ENCODE results near the gene PKN2.
"Not testable (repeated sequence)": the region's sequence is repeated elsewhere in the genome, so short reads cannot be mapped to it uniquely, and the experiment has no call there.

Gene PKN2

GRCh38 chr1:88791192-88791591 lies 107.1 kb downstream of the PKN2 start:
- no peaks in the 10 kb centered on the region for H3K27me3 Mint-ChIP-seq
- H3K9me3 Mint-ChIP-seq: no peaks in the 10 kb centered on the region
- H3K4me1 Mint-ChIP-seq (ENCODE audit: low read depth in 2 of 2): no peaks in the 10 kb centered on the region
- H3K36me3 Mint-ChIP-seq (ENCODE audit: insufficient read depth): peaks cover 19% of the 10 kb centered on the region
- ATAC-seq (replicated peaks) (no peak), DNase-seq (no peak)
- peak overlapping the region; percentile 14 to 62 for H3K27ac Mint-ChIP-seq
- H3K4me3 Mint-ChIP-seq: no peak overlapping the region

- peak overlapping the region in 1 of 2 donors; percentile 14 for H3K27ac Mint-ChIP-seq
- H3K4me1 Mint-ChIP-seq (ENCODE audit: low read depth in 2 of 2): peaks cover 1 to 12% of the 10 kb centered on the region in 2 donors
- no peak overlapping the region for H3K4me3 Mint-ChIP-seq
- ATAC-seq (replicated peaks) (no peak), DNase-seq (no peak)
- H3K36me3 Mint-ChIP-seq (ENCODE audit: insufficient read depth): peaks cover 24% of the 10 kb centered on the region
- no peaks in the 10 kb centered on the region for H3K27me3 Mint-ChIP-seq
- no peaks in the 10 kb centered on the region for H3K9me3 Mint-ChIP-seq
These were observed 115.4 kb downstream of the PKN2 start for GRCh38 chr1:88799491-88799890.

GRCh38 chr1:88800382-88801051 lies 116.4 kb downstream of the PKN2 start:
- ATAC-seq (replicated peaks): peak; percentile 80
- Mint-ChIP-seq H3K27ac (peak overlapping the region in 1 of 2 donors; percentile 14), H3K36me3 (ENCODE audit: insufficient read depth) (peaks cover 31% of the 10 kb centered on the region), H3K4me3 (no peak overlapping the region), H3K9me3 (no peaks in the 10 kb centered on the region), H3K4me1 (ENCODE audit: low read depth in 2 of 2) (peaks cover 1 to 12% of the 10 kb centered on the region in 2 donors), H3K27me3 (no peaks in the 10 kb centered on the region)
- DNase-seq: peak; percentile 43 to 57 (median 51)

- Mint-ChIP-seq H3K9me3 (no peaks in the 10 kb centered on the region), H3K36me3 (ENCODE audit: insufficient read depth) (peaks cover 43% of the 10 kb centered on the region), H3K4me3 (no peak overlapping the region), H3K4me1 (ENCODE audit: low read depth in 2 of 2) (peaks cover 1 to 12% of the 10 kb centered on the region in 2 donors), H3K27ac (no peak overlapping the region), H3K27me3 (no peaks in the 10 kb centered on the region)
- ATAC-seq (replicated peaks): no peak
- DNase-seq: no peak
These were observed 117.6 kb downstream of the PKN2 start for GRCh38 chr1:88801575-88802208.

GRCh38 chr1:88802404-88802803 lies 118.3 kb downstream of the PKN2 start:
- Mint-ChIP-seq H3K4me3 (no peak overlapping the region), H3K4me1 (ENCODE audit: low read depth in 2 of 2) (peaks cover 1 to 12% of the 10 kb centered on the region in 2 donors), H3K27me3 (no peaks in the 10 kb centered on the region), H3K27ac (no peak overlapping the region), H3K9me3 (no peaks in the 10 kb centered on the region), H3K36me3 (ENCODE audit: insufficient read depth) (peaks cover 45% of the 10 kb centered on the region)
- no peak for DNase-seq
- ATAC-seq (replicated peaks): no peak

- H3K4me1 Mint-ChIP-seq (ENCODE audit: low read depth in 2 of 2): peaks cover 1 to 12% of the 10 kb centered on the region in 2 donors
- no peaks in the 10 kb centered on the region for H3K27me3 Mint-ChIP-seq
- H3K27ac Mint-ChIP-seq: no peak overlapping the region
- ATAC-seq (replicated peaks) (no peak), DNase-seq (no peak)
- H3K36me3 Mint-ChIP-seq (ENCODE audit: insufficient read depth): peaks cover 46% of the 10 kb centered on the region
- H3K4me3 Mint-ChIP-seq: no peak overlapping the region
- H3K9me3 Mint-ChIP-seq: no peaks in the 10 kb centered on the region
These were observed 118.9 kb downstream of the PKN2 start for GRCh38 chr1:88802950-88803349.

- no peak overlapping the region for H3K4me3 Mint-ChIP-seq
- no peak for ATAC-seq (replicated peaks)
- H3K27ac Mint-ChIP-seq: no peak overlapping the region
- DNase-seq: no peak
- H3K4me1 Mint-ChIP-seq (ENCODE audit: low read depth in 2 of 2): peaks cover 1 to 12% of the 10 kb centered on the region in 2 donors
- H3K9me3 Mint-ChIP-seq: no peaks in the 10 kb centered on the region
- H3K36me3 Mint-ChIP-seq (ENCODE audit: insufficient read depth): peaks cover 48% of the 10 kb centered on the region
- no peaks in the 10 kb centered on the region for H3K27me3 Mint-ChIP-seq
These were observed 119.4 kb downstream of the PKN2 start for GRCh38 chr1:88803444-88803843.

- Mint-ChIP-seq H3K27me3 (no peaks in the 10 kb centered on the region), H3K9me3 (no peaks in the 10 kb centered on the region), H3K4me1 (ENCODE audit: low read depth in 2 of 2) (no peaks in the 10 kb centered on the region), H3K4me3 (no peak overlapping the region), H3K36me3 (ENCODE audit: insufficient read depth) (peaks cover 41% of the 10 kb centered on the region), H3K27ac (peak overlapping the region in 1 of 2 donors; percentile 1)
- DNase-seq (no peak), ATAC-seq (replicated peaks) (no peak)
These were observed 128.3 kb downstream of the PKN2 start for GRCh38 chr1:88812366-88812765.

- Mint-ChIP-seq H3K9me3 (no peaks in the 10 kb centered on the region), H3K36me3 (ENCODE audit: insufficient read depth) (peaks cover 39% of the 10 kb centered on the region), H3K4me3 (no peak overlapping the region), H3K4me1 (ENCODE audit: low read depth in 2 of 2) (no peaks in the 10 kb centered on the region), H3K27ac (no peak overlapping the region), H3K27me3 (no peaks in the 10 kb centered on the region)
- no peak for DNase-seq
- no peak for ATAC-seq (replicated peaks)
These were observed 129.4 kb downstream of the PKN2 start for GRCh38 chr1:88813471-88813870.

GRCh38 chr1:88819642-88820041 lies 135.6 kb downstream of the PKN2 start:
- H3K36me3 Mint-ChIP-seq (ENCODE audit: insufficient read depth): peaks cover 44% of the 10 kb centered on the region
- DNase-seq; H3K27ac Mint-ChIP-seq; H3K9me3 Mint-ChIP-seq; H3K4me3 Mint-ChIP-seq; H3K4me1 Mint-ChIP-seq (ENCODE audit: low read depth in 2 of 2); H3K27me3 Mint-ChIP-seq; ATAC-seq (replicated peaks): not testable (repeated sequence)

- no peaks in the 10 kb centered on the region for H3K27me3 Mint-ChIP-seq
- ATAC-seq (replicated peaks) (no peak), DNase-seq (no peak)
- no peak overlapping the region for H3K27ac Mint-ChIP-seq
- H3K4me1 Mint-ChIP-seq (ENCODE audit: low read depth in 2 of 2): no peaks in the 10 kb centered on the region
- no peaks in the 10 kb centered on the region for H3K9me3 Mint-ChIP-seq
- H3K36me3 Mint-ChIP-seq (ENCODE audit: insufficient read depth): peaks cover 37% of the 10 kb centered on the region
- no peak overlapping the region for H3K4me3 Mint-ChIP-seq
These were observed 141.6 kb downstream of the PKN2 start for GRCh38 chr1:88825721-88826120.

GRCh38 chr1:88847643-88848042 lies 163.6 kb downstream of the PKN2 start:
- Mint-ChIP-seq H3K9me3 (no peaks in the 10 kb centered on the region), H3K4me3 (no peak overlapping the region), H3K36me3 (ENCODE audit: insufficient read depth) (peaks cover 32% of the 10 kb centered on the region), H3K4me1 (ENCODE audit: low read depth in 2 of 2) (no peaks in the 10 kb centered on the region), H3K27me3 (no peaks in the 10 kb centered on the region), H3K27ac (peak overlapping the region in 1 of 2 donors; percentile 41)
- no peak for DNase-seq
- no peak for ATAC-seq (replicated peaks)

GRCh38 chr1:88851303-88852063 lies 167.4 kb downstream of the PKN2 start:
- Mint-ChIP-seq H3K27me3 (no peaks in the 10 kb centered on the region), H3K4me1 (ENCODE audit: low read depth in 2 of 2) (peaks cover 0 to 5% of the 10 kb centered on the region in 2 donors), H3K4me3 (no peak overlapping the region), H3K9me3 (no peaks in the 10 kb centered on the region), H3K27ac (peak overlapping the region; percentile 56 to 60), H3K36me3 (ENCODE audit: insufficient read depth) (peaks cover 64% of the 10 kb centered on the region)
- no peak for ATAC-seq (replicated peaks)
- DNase-seq: no peak
